ENCODE results near the gene JPH2.

The JPH2 gene

GRCh38 chr20:44125332-44126127, 61.5 kb downstream of the JPH2 start:
- no peak for DNase-seq (ENCODE audit: low read depth in 2 of 2)

DNA sequence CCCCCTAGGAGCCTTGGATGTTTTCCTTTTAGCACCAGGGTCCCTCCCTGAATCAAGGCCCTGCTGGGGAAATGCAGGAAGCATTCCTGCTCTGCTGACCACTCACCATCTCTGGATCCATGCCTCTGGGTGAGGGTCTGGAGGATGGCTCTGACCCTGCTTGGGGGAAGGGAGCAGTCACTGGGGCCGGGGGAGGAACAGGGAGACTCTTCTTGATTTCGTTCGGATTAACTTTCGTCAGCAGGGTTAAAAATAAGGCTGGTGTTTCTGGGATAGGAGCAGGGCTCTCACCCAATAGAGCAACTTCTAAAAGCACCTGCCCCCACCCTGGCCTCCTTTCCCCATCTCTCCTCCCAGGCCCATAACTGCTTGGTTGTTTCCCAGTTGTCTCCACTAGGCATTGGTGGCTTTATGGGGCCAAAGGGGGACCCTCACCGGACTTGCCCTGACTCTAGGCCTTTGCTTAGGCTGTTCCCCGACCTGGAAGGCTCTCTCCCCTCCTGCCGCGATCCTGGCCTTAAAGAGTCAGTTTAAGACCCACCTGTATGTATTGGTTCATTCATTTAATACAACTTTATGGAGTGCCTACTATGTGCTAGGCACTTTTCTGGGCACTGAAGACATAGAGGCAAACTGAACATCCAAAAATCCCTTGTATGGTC, 63.0 kb downstream of the JPH2 start:
- DNase-seq (ENCODE audit: low read depth in 2 of 2): no peak

- DNase-seq (ENCODE audit: low read depth in 2 of 2): no peak
These were observed 63.7 kb downstream of the JPH2 start for GRCh38 chr20:44123251-44123650.

DNA sequence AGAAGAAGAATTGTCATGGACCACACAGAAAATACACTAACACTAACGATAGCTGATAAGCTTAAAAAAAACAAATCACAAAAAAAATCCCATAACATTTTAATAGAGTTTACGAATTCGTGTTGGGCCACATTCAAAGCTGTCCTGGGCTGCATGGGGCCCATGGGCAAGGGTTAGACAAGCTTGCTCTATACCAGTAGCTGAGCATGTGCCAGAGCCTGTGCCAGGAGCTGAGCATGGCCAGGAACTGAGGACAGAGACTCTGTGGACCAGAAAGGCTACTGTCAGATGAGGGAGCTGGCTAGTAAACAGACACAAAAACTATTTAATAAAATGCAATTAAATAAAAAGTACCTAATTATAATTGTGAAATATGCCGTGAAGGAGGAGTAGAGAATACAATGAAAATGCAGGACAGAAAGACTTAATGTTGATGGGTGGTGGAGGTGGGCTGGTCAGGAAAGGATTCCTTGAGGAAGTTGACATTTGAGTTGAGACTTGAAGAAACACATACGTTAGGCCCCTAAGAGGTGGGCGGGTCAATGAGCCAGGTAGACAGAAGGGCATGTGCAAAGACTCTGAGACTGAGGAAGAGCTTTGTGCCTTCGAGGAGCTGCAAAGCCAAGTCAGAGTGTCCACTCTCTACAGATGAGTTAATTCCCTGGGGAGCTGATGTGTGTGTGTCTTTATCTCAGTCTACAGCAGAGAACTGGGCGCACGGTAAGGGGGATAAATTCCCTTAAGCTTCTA, 66.1 kb downstream of the JPH2 start:
- DNase-seq (ENCODE audit: low read depth in 2 of 2): no peak

DNA sequence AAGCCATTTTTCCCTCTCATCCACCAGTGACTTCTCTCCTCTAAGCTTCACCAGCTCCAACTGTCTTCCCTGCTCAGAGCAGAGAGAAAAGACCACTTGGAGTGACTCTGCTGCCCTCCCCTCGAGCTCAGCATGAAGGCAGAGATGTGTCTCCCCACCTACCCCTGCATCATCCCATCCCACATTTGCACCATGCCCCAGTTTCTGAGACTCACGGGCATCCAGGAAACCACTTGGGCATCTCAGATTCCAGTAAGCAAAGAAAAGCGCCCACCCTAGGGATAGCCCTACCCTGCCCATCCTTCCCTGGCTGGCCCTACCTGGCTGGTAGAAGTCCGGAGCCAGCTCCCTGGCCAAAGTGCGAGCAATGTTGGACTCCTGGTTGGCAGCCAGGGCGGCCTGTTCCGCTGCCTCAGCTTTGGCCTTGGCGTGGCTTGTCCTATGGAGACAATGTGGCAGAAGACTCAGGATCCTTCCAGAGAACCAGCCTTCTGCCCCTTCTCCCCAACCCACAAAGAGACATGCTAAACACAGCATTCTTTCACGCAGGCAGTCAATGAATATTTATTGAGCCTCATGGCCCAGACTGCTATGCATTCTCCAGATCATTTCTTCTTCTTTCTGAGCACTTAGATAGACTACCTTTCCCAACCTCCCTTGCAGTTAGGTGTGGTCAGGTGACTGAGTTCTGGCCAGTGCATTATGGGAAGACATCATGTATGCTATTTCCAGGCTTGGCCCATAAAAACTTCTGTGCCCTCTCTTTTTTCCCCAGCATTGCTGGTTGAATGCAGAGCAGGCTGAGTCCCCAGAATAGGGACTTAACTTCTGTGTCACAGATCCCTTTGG, 68.6 kb downstream of the JPH2 start:
- no peak for DNase-seq (ENCODE audit: low read depth in 2 of 2)

DNA sequence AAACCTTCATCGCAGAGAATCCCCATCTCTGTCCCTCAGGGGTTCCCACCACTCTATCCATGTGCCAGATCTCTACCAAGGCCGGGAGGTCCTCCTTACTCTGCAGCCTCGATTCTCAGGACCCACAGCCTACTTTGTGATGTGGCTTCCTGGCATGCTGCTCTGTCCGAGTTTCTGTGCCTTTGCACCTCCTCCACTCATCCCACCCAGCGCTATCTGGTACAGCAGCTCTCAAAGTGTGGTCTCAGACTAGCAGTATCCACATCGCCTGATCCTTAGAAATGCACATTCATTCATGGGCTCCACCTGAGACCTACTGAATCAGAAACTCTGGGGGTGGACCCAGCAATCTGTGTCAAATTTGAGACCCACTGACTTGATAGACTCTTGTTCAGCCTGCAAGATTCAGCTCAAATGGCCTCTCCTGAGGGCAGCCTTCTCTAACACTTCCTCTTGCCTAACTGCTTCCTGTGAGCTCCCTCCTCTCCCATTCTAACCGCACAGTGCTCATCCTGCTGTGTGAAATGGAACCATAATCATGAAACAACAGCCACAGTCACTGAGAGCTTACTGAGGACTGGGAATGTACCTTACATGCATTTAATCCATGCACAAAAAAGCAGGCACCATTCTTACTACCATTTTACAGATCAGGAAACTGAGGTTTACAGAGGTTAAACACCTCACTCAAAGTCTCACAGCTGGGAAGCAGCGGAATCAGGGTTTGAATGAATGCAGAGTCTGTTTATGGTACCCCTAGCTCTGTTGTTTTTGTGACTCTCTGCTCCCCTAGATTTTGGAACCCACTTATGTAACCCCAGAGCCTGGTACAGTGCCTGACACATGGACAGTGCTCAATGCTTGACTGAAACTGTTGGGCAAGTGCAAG, 69.4 kb downstream of the JPH2 start:
- DNase-seq (ENCODE audit: low read depth in 2 of 2): no peak

DNA sequence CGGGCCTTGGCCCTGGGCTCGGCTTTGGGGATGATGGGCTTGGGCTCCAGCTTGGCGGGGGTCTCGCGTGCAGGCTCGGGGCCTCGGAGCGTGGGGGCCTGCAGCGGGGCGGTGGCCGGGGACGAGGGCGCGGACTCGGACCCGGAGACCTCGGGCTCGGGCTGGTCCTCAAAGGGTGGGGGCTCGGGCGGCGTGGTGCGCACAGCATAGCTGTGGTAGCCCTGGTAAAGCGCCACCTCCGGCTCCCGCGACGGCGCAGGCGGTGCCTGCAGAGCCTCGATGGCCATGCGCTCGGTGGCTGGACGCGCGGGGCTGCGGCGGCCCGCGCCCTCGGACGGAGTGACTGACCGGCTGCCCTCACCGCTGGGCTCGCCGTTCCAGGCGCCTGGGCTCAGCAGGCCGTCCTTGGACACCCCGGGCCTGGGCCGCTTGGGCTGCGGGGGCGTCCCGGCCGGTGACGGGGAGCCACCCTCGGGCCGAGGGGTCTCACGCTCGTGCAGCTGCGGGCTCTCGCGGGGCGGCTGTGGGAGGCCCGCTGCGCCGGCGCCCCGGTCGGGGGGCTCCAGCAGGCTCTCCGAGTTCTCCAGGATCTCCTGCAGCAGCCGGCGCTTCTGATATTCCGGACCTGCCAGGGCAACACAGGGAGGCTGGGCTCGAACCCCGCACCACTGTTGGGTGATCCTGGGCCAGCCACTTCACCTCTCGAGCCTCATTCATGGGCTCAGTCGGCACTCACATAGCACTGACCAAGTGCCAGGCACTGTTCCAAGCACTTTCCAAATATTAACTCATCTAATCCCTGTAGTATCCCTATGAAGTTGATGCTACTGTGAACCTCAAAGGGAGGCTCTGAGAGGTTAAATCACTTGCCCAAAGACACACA, 71.0 kb downstream of the JPH2 start:
- no peak for DNase-seq (ENCODE audit: low read depth in 2 of 2)

- no peak for DNase-seq (ENCODE audit: low read depth in 2 of 2)
These were observed 71.8 kb downstream of the JPH2 start for GRCh38 chr20:44115181-44115580.

GRCh38 chr20:44113618-44114376, 73.2 kb downstream of the JPH2 start:
- no peak for DNase-seq (ENCODE audit: low read depth in 2 of 2)

GRCh38 chr20:44112889-44113617, 73.9 kb downstream of the JPH2 start:
- no peak for DNase-seq (ENCODE audit: low read depth in 2 of 2)

DNA sequence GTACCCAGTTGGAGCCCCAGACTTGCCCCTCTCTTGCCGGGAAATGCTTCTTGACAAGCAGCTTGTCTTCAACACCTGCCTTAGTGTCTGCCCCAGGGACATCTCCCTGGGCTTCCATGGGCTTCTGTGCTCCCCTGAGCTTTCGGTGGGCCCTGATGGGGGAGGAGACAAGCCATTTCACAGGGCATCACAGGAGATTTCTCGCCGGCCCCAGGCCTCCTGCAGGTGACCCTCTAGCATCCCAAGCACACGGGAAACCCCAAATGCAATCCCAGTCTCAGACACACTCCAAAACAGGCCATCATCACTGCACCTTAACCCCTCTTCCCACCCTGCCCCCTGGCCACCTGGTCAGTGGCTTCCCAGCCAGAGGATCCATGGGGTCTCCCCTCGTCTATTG, 74.5 kb downstream of the JPH2 start:
- no peak for DNase-seq (ENCODE audit: low read depth in 2 of 2)

DNA sequence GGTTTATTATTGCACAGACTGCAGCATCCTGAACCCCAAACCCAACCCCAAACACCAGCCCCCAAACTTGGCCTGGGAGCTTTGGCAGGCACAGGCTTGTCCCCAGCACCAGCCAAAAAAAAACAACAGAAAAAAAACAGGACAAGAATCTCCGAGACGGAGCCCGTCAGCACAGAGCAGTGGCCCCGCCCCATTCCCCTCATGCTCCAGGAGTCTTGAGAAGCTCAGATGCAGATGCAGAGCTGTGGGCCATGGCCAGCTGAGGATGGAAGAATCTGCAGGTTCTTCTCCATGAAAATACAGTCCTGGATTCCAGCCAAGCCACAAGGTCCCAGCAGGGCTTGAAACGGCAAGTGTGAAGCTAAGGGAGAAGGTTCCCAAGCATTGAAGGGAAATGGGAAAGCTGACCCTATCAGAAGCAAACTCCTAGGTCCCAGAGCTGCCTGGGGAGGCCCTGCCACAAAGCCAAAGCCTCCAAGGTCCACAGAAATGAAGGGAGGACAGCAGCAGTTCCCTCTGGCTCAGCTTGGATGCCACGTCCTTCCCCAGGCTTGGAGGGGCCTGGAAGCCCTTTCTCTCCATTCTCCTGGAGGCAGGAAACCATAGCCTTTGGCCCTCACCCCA, 75.2 kb downstream of the JPH2 start:
- DNase-seq (ENCODE audit: low read depth in 2 of 2): no peak

DNA sequence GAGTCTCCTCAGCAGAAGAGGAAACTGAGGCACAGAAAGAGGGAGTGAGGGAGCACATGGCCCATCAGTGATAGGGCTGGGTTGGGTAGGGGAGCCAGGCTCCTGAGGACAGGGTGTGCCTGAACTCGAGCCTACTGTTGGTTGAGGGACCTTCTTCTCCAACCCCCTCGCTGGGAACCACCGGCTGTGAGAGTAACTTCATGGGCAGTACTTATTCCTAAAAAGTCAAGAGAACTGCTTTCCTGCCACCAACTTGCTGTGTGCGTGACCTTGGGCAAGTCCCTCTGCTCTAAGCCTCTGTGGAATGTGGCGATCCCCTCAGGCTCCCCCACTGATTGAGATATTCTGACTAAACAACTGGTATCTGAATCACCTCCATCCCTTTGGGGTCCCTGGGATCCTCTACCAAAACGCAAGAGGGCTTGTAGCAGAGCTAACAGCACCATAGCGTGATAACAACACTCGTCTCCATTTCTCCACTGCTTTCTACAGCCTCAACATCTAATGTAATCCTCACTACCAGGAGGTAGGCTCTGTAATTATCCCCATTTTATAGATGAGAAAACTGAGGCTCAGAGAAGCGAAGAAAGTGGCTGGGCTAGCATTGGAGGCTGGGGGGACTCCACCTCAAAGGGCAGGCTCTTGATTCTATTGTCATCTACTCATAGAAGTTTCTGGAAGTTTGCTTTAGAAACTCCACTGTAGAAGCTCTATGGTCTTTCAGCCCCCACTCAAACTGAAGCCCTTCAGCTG, 76.0 kb downstream of the JPH2 start:
- DNase-seq (ENCODE audit: low read depth in 2 of 2): no peak

DNA sequence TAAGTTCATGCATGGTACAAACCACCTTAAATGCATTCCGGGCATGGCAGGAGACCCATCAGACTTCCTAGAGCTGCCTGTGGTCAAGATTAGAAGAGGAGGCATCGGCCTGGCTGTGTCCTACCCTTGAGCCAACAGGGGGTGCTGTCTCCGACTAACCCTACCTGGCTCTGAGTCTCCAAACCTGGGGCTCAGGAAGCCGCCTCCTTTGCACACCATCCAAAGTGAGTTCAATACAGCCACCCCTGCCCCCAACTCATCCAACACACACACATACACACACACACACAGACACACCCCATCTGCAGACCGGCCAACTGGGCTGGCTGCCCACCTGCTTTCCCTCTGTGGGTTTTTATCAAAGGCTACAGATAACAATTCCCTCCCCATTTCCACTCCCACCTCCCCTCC, 77.0 kb downstream of the JPH2 start:
- DNase-seq (ENCODE audit: low read depth in 2 of 2): no peak

DNA sequence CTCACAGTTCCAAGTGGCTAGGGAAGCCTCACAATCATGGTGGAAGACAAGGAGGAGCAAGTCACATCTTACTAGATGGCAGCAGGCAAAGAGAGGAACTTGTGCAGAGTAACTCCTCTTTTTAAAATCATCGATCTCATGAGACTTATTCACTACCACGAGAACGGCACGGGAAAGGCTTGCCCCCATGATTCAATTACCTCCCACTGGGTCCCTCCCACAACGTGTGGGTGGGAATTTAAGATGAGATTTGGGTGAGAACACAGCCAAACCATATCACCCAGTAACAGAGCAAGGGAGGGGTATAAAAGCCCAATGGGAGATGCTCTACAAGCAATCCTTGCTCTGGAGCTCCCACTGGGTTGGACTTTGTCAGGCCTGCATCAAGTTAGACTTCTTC, 80.4 kb downstream of the JPH2 start:
- DNase-seq (ENCODE audit: low read depth in 2 of 2): no peak

GRCh38 chr20:44104798-44105517, 82.0 kb downstream of the JPH2 start:
- DNase-seq (ENCODE audit: low read depth in 2 of 2): no peak

All from stimulated activated CD8-positive, alpha-beta memory T cell treated with anti-CD3 and anti-CD28 coated beads, Interleukin-7, amount 100 ng/mL, for 1 hour (primary cell).